ENCODE measurements around the gene OVAAL. TPM values are rescaled to one million over a fixed set of nuclear protein-coding genes. Genes with fewer than 3 reads are reported as not detected.

The OVAAL gene
- total and polyA plus RNA-seq, 4 donors = not detected

GRCh38 chr1:180542113-180542837 lies 16.5 kb upstream of the OVAAL start (continued):
- TF ChIP-seq GABPA (IDR thresholded peaks at IDR 0.05 in 1 of 2, conservative IDR thresholded peaks at IDR 0.05 in 1 of 2) (no peak), YY1 (IDR thresholded peaks at IDR 0.05) (no peak), NR2F2 (IDR thresholded peaks at IDR 0.05) (no peak), EGR1 (IDR thresholded peaks at IDR 0.05; ENCODE audit: low read depth in 2 of 2) (no peak), RAD21 (IDR thresholded peaks at IDR 0.05) (no peak), ZBTB33 (IDR thresholded peaks at IDR 0.05) (no peak)
- TF ChIP-seq, protein P1, sequence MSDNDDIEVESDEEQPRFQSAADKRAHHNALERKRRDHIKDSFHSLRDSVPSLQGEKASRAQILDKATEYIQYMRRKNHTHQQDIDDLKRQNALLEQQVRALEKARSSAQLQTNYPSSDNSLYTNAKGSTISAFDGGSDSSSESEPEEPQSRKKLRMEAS (IDR thresholded peaks at IDR 0.05) = no peak

- 79% methylated on average over 2 of the region's 2 CpGs for WGBS
- Histone ChIP-seq H3K9me3 (ENCODE audit: control insufficient read depth in 4 of 4, low read length in 3 of 4) (no peaks in the 10 kb centered on the region), H3K4me1 (ENCODE audit: control insufficient read depth in 4 of 4, insufficient read depth in 4 of 4, low read length in 3 of 4) (peaks cover 0 to 3% (median 0%) of the 10 kb centered on the region in 4 donors), H3K4me3 (ENCODE audit: low read depth in 1 of 3, low read length in 3 of 3) (no peak overlapping the region), H3K27ac (ENCODE audit: low read depth in 1 of 2, low read length in 2 of 2) (no peak overlapping the region), H3K27me3 (ENCODE audit: control insufficient read depth in 4 of 4, insufficient read depth in 4 of 4, low read length in 3 of 4) (no peaks in the 10 kb centered on the region), H3K9ac (ENCODE audit: low read depth in 1 of 2, low read length in 2 of 2) (no peak overlapping the region), H3K36me3 (ENCODE audit: control insufficient read depth in 4 of 4, insufficient read depth in 3 of 4, low read depth in 1 of 4, low read length in 3 of 4) (no peaks in the 10 kb centered on the region)
- DNase-seq (ENCODE audit: low spot score) = no peak
- no peak for TF ChIP-seq FOXA1 (IDR thresholded peaks at IDR 0.05)
- no peak for TF ChIP-seq TAF1 (conservative IDR thresholded peaks at IDR 0.05)
- no peak for TF ChIP-seq JUND (IDR thresholded peaks at IDR 0.05)
- TF ChIP-seq NR2F2 (IDR thresholded peaks at IDR 0.05) = no peak
Observed at GRCh38 chr1:180542838-180543145, 16.0 kb upstream of the OVAAL start.

DNA sequence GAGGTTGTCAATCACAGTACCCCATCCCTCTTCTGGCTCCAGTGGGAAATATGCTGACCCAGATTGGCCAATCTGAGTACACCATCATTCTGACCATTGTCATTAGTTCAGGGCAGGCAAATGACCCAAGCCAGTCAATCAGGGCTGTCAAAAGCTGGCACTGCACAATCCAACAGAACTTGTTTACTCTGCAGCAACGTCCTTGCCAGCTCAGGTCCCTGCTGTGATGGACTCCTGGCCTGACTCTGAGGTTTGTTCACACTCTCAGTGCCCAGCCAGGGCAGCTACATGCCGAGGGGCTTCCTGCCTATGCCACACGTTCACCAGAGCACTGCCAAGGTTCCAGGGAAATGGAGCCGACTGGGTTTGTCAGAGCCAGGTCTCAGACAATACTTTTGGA lies 14.7 kb upstream of the OVAAL start:
- peaks cover 0 to 3% (median 0%) of the 10 kb centered on the region in 4 donors for H3K4me1 ChIP-seq (ENCODE audit: control insufficient read depth in 4 of 4, insufficient read depth in 4 of 4, low read length in 3 of 4)
- DNase-seq (ENCODE audit: low spot score) = no peak
- H3K36me3 ChIP-seq (ENCODE audit: control insufficient read depth in 4 of 4, insufficient read depth in 3 of 4, low read depth in 1 of 4, low read length in 3 of 4) = no peaks in the 10 kb centered on the region
- WGBS = 36% methylated on average over 4 of the region's 4 CpGs
- H3K9me3 ChIP-seq (ENCODE audit: control insufficient read depth in 4 of 4, low read length in 3 of 4) = no peaks in the 10 kb centered on the region
- H3K27me3 ChIP-seq (ENCODE audit: control insufficient read depth in 4 of 4, insufficient read depth in 4 of 4, low read length in 3 of 4) = no peaks in the 10 kb centered on the region
- TF ChIP-seq REST (IDR thresholded peaks at IDR 0.05) = no peak
- TF ChIP-seq ATF3 (IDR thresholded peaks at IDR 0.05) = no peak
- TF ChIP-seq FOXA2 (IDR thresholded peaks at IDR 0.05) = peak; percentile 92
- peak; percentile 75 to 76 for TF ChIP-seq HNF4A (conservative IDR thresholded peaks at IDR 0.05)
- TF ChIP-seq RAD21 (IDR thresholded peaks at IDR 0.05) = peak in 1 of 2 donors; percentile 22
- TF ChIP-seq HNF4G (IDR thresholded peaks at IDR 0.05) = no peak
- TF ChIP-seq YY1 (IDR thresholded peaks at IDR 0.05) = no peak
- no peak for TF ChIP-seq JUND (IDR thresholded peaks at IDR 0.05)
- TF ChIP-seq GABPA (IDR thresholded peaks at IDR 0.05 in 1 of 2, conservative IDR thresholded peaks at IDR 0.05 in 1 of 2) = no peak
- peak; percentile 63 to 72 for TF ChIP-seq RXRA (IDR thresholded peaks at IDR 0.05)
- no peak for TF ChIP-seq CTCF (IDR thresholded peaks at IDR 0.05; ENCODE audit: low read depth, low read length, missing input control)
- no peak for TF ChIP-seq EGR1 (IDR thresholded peaks at IDR 0.05; ENCODE audit: low read depth in 2 of 2)
- TF ChIP-seq FOXA1 (IDR thresholded peaks at IDR 0.05) = peak; percentile 80
- TF ChIP-seq, protein P1 (IDR thresholded peaks at IDR 0.05) = no peak
- TF ChIP-seq NR2F2 (IDR thresholded peaks at IDR 0.05) = no peak
- no peak for TF ChIP-seq ZBTB33 (IDR thresholded peaks at IDR 0.05)
- TF ChIP-seq SP1 (IDR thresholded peaks at IDR 0.05) = peak; percentile 33
- TF ChIP-seq TAF1 (conservative IDR thresholded peaks at IDR 0.05) = no peak
- H3K27ac ChIP-seq (ENCODE audit: low read depth in 1 of 2, low read length in 2 of 2) = no peak overlapping the region
- H3K9ac ChIP-seq (ENCODE audit: low read depth in 1 of 2, low read length in 2 of 2) = no peak overlapping the region
- no peak overlapping the region for H3K4me3 ChIP-seq (ENCODE audit: low read depth in 1 of 3, low read length in 3 of 3)
